SK-N-SH (cell line): ENCODE measurements around the gene IST1. TPM values are rescaled to one million over a fixed set of nuclear protein-coding genes. Genes with fewer than 3 reads are reported as not detected.

Experiments used
- CTCF ChIA-PET: fragments of 300-600, 350-600 bp; formaldehyde crosslinking; extraction: SDS; loops from one replicate; lab custom pipeline; 2021; lab: Yijun Ruan, JAX
- POLR2A ChIA-PET: fragments of 350-600 bp; sonication (Branson Sonifier 250); formaldehyde crosslinking; extraction: SDS; loops from one replicate; lab custom pipeline; 2020; ENCODE audit warnings: antibody characterized with exemption, inconsistent platforms; lab: Yijun Ruan, JAX
- DNase-seq: peaks from one replicate; pipeline ENCODE4 v3.0.0; 2012
- H2AFZ ChIP-seq: fragments of 200-600 bp; sonication (generic); 2 replicates; pipeline ENCODE4 v1.8.1; 2016; ENCODE audit warnings: antibody characterized with exemption, mild to moderate bottlenecking, low read depth
- H3F3A ChIP-seq: fragments of 200-600 bp; sonication (generic); replicated peaks from 2 replicates; pipeline ENCODE3; 2016; ENCODE audit warnings: antibody characterized with exemption, mild to moderate bottlenecking; ENCODE audit not compliant: insufficient read depth
- H3K27ac ChIP-seq, 2 experiments: fragments of 200-500 bp in 1 of 2; fragments of 200-600 bp in 1 of 2; sonication (Bioruptor generic) in 1 of 2; sonication (generic), shearing (Covaris generic) in 1 of 2; 2 replicates each; pipeline versions ENCODE4 v1.5.1 to v1.6.1; 2014 to 2016; ENCODE audit warnings: low read depth in 2 of 2, inconsistent platforms in 1 of 2, low read length in 1 of 2, mild to moderate bottlenecking in 1 of 2, mixed read lengths in 1 of 2
- H3K27me3 ChIP-seq: fragments of 200-600 bp; sonication (generic), shearing (Covaris generic); 2 replicates; pipeline ENCODE4 v1.6.1; 2016; ENCODE audit warnings: mixed run types; ENCODE audit not compliant: insufficient read depth
- H3K36me3 ChIP-seq, 2 experiments: fragments of 200-500 bp in 1 of 2; fragments of 200-600 bp in 1 of 2; sonication (Bioruptor generic) in 1 of 2; sonication (generic) in 1 of 2; replicated peaks in 1 of 2; 2 replicates each; pipeline versions ENCODE3 to v1.5.1; 2014 to 2016; ENCODE audit warnings: low read length in 1 of 2, mild to moderate bottlenecking in 1 of 2; ENCODE audit not compliant: insufficient read depth in 2 of 2, control insufficient read depth in 1 of 2
- H3K4me1 ChIP-seq, 2 experiments: fragments of 200-500 bp in 1 of 2; fragments of 200-600 bp in 1 of 2; sonication (Bioruptor generic) in 1 of 2; sonication (generic), shearing (Covaris generic) in 1 of 2; 2 replicates each; pipeline versions ENCODE4 v1.5.1 to v1.6.1; 2014 to 2016; ENCODE audit warnings: low read depth in 1 of 2, low read length in 1 of 2, mixed run types in 1 of 2; ENCODE audit not compliant: insufficient read depth in 2 of 2, control insufficient read depth in 1 of 2
- H3K4me2 ChIP-seq: fragments of 200-600 bp; sonication (generic), shearing (Covaris generic); 2 replicates; pipeline ENCODE4 v1.6.1; 2017; ENCODE audit warnings: mixed run types
- H3K4me3 ChIP-seq, 2 experiments: fragments of 200-500 bp in 1 of 2; fragments of 200-600 bp in 1 of 2; sonication (Bioruptor generic) in 1 of 2; sonication (generic), shearing (Covaris generic) in 1 of 2; 2 replicates each; pipeline versions ENCODE4 v1.5.1 to v1.8.1; 2014 to 2016; ENCODE audit warnings: low read depth in 2 of 2, inconsistent platforms in 1 of 2, low read length in 1 of 2, mild to moderate bottlenecking in 1 of 2, mixed read lengths in 1 of 2, moderate library complexity in 1 of 2
- H3K79me2 ChIP-seq: fragments of 200-600 bp; sonication (generic); 2 replicates; pipeline ENCODE4 v1.8.1; 2017; ENCODE audit warnings: mild to moderate bottlenecking; ENCODE audit not compliant: insufficient read depth
- H3K9ac ChIP-seq: fragments of 200-600 bp; sonication (generic); 2 replicates; pipeline ENCODE4 v1.6.1; 2017; ENCODE audit warnings: mixed run types
- H3K9me2 ChIP-seq: fragments of 200-600 bp; sonication (generic); 2 replicates; pipeline ENCODE4 v1.6.1; 2017; ENCODE audit warnings: mixed run types
- H3K9me3 ChIP-seq: fragments of 200-600 bp; sonication (generic); 2 replicates; pipeline ENCODE4 v1.6.1; 2017; ENCODE audit warnings: mixed run types, mild to moderate bottlenecking, moderate library complexity
- H4K20me1 ChIP-seq: fragments of 200-600 bp; sonication (generic); 2 replicates; pipeline ENCODE4 v1.6.1; 2017; ENCODE audit warnings: mild to moderate bottlenecking, mixed run types; ENCODE audit not compliant: insufficient read depth
- EP300 ChIP-seq, 2 experiments: IDR thresholded peaks; 2 replicates each; pipeline versions ENCODE4 v1.4.0 to v1.6.1; 2012; ENCODE audit warnings: borderline replicate concordance in 1 of 2, low read depth in 1 of 2, low read length in 1 of 2
- EZH2phosphoT487 ChIP-seq: fragments of 200-600 bp; sonication (generic); IDR thresholded peaks from 2 replicates; pipeline ENCODE4 v1.6.1; 2017; ENCODE audit warnings: low read depth, mixed run types, mild to moderate bottlenecking, antibody characterized with exemption, moderate library complexity, borderline replicate concordance
- GABPA ChIP-seq: IDR thresholded peaks from 2 replicates; pipeline ENCODE4 v1.4.0; 2012; ENCODE audit warnings: low read depth, mild to moderate bottlenecking
- JUND ChIP-seq: IDR thresholded peaks from 2 replicates; pipeline ENCODE4 v1.4.0; 2012
- MXI1 ChIP-seq: IDR thresholded peaks from 2 replicates; pipeline ENCODE4 v1.6.1; 2012; ENCODE audit warnings: mild to moderate bottlenecking, low read depth, low read length, improper control_type of control experiment
- NFIC ChIP-seq: IDR thresholded peaks from 2 replicates; pipeline ENCODE4 v1.4.0; 2012; ENCODE audit warnings: borderline replicate concordance
- RAD21 ChIP-seq: IDR thresholded peaks from 2 replicates; pipeline ENCODE4 v1.6.1; 2012; ENCODE audit warnings: mild to moderate bottlenecking, low read length
- RCOR1 ChIP-seq: fragments of 150-350 bp; IDR thresholded peaks from 2 replicates; pipeline ENCODE4 v1.6.1; 2017; ENCODE audit warnings: antibody characterized with exemption, low read length
- RXRA ChIP-seq: IDR thresholded peaks from 2 replicates; pipeline ENCODE4 v1.4.0; 2012; ENCODE audit warnings: low read depth, mild to moderate bottlenecking, borderline replicate concordance
- SIN3A ChIP-seq: IDR thresholded peaks from 2 replicates; pipeline ENCODE4 v1.6.1; 2012; ENCODE audit warnings: low read depth, mild to moderate bottlenecking, low read length, moderate library complexity, borderline replicate concordance
- SMC3 ChIP-seq: IDR thresholded peaks from 2 replicates; pipeline ENCODE4 v1.6.1; 2012; ENCODE audit warnings: low read depth, low read length, improper control_type of control experiment
- TCF12 ChIP-seq: IDR thresholded peaks from 2 replicates; pipeline ENCODE4 v1.4.0; 2012
- TEAD4 ChIP-seq: IDR thresholded peaks from 2 replicates; pipeline ENCODE4 v1.4.0; 2012; ENCODE audit warnings: mild to moderate bottlenecking, borderline replicate concordance; ENCODE audit not compliant: insufficient read depth
- USF2 ChIP-seq: fragments of 150-350 bp; IDR thresholded peaks from 2 replicates; pipeline ENCODE4 v1.6.1; 2017; ENCODE audit warnings: antibody characterized with exemption, low read length, low read depth, borderline replicate concordance
- YY1 ChIP-seq: IDR thresholded peaks from 2 replicates; pipeline ENCODE4 v1.4.0; 2012; ENCODE audit warnings: low read depth, mild to moderate bottlenecking
- WGBS: methylation state at CpG from one replicate; pipeline ENCODE4 v1.1.6; 2017; ENCODE audit warnings: low lambda C conversion rate; 5-methylcytosine and 5-hydroxymethylcytosine counted together
- polyA plus RNA-seq, 3 experiments: library from polyadenylated mRNA; depleted of rRNA; stranded (reverse); fragments of >200 nt; gene quantifications; 2 replicates each; pipeline ENCODE4 v1.2.3, GENCODE V29; 2012
- TF ChIP-seq, protein P1 (sequence below): IDR thresholded peaks from 2 replicates; pipeline ENCODE4; 2012
- TF ChIP-seq, protein P2 (sequence below): IDR thresholded peaks from 2 replicates; pipeline ENCODE4 v1.4.0; 2012; ENCODE audit warnings: low read depth

The IST1 gene
- polyA plus RNA-seq, 1 of the 3 experiments (the other 2 are of a cell fraction): 133 TPM

GRCh38 chr16:71896764-71897368 is 1.5 kb downstream of the IST1 start (continued):
- TF ChIP-seq MXI1 (no peak), EZH2phosphoT487 (no peak), RAD21 (no peak), GABPA (no peak), JUND (no peak), SIN3A (no peak)

GRCh38 chr16:71899171-71899570 is 3.8 kb downstream of the IST1 start:
- H3K4me1 ChIP-seq: peaks cover 5 to 6% of the 10 kb centered on the region in 2 experiments; a peak in 1 of 4 replicates
- H2AFZ ChIP-seq: no peak overlapping the region
- ChIA-PET POLR2A (interaction anchor here (0.6 to 0.7 kb wide), 3 partner anchors 13 to 1992 kb away, joined by 4 to 6 read pairs (median 5); partner anchors contain the start of gene AP1G1), CTCF (no interaction called here)
- DNase-seq: no peak
- H3K79me2 ChIP-seq: peaks cover 88% of the 10 kb centered on the region
- H3K27ac ChIP-seq: no peak overlapping the region
- H3K9me2 ChIP-seq: no peaks in the 10 kb centered on the region
- no peak overlapping the region for H3K9ac ChIP-seq
- H3K4me3 ChIP-seq: no peak overlapping the region
- H3K36me3 ChIP-seq: peaks cover 0 to 32% of the 10 kb centered on the region in 2 experiments
- H3K4me2 ChIP-seq: no peak overlapping the region
- no peak for TF ChIP-seq EP300 (IDR thresholded peaks at IDR 0.05; ENCODE audit: borderline replicate concordance in 1 of 2, low read depth in 1 of 2, low read length in 1 of 2)
- no peak for TF ChIP-seq USF2
- TF ChIP-seq SIN3A: no peak
- TF ChIP-seq SMC3: no peak
- TF ChIP-seq RCOR1: no peak
- TF ChIP-seq, protein P1, sequence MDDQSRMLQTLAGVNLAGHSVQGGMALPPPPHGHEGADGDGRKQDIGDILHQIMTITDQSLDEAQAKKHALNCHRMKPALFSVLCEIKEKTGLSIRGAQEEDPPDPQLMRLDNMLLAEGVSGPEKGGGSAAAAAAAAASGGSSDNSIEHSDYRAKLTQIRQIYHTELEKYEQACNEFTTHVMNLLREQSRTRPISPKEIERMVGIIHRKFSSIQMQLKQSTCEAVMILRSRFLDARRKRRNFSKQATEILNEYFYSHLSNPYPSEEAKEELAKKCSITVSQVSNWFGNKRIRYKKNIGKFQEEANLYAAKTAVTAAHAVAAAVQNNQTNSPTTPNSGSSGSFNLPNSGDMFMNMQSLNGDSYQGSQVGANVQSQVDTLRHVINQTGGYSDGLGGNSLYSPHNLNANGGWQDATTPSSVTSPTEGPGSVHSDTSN: no peak
- TF ChIP-seq TEAD4: no peak
- TF ChIP-seq TCF12: no peak
- no peak for TF ChIP-seq RXRA
- TF ChIP-seq EZH2phosphoT487: no peak
- no peak for TF ChIP-seq YY1
- TF ChIP-seq NFIC: no peak
- TF ChIP-seq, protein P2, sequence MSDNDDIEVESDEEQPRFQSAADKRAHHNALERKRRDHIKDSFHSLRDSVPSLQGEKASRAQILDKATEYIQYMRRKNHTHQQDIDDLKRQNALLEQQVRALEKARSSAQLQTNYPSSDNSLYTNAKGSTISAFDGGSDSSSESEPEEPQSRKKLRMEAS: no peak
- no peaks in the 10 kb centered on the region for H3K9me3 ChIP-seq
- peaks cover 80% of the 10 kb centered on the region for H4K20me1 ChIP-seq
- no peaks in the 10 kb centered on the region for H3K27me3 ChIP-seq
- H3F3A ChIP-seq: peaks cover 10% of the 10 kb centered on the region
- 95% methylated on average over 4 of the region's 4 CpGs for WGBS
